HG03175 (cell line): ENCODE data around the gene LRRFIP1.

Source experiments
- ATAC-seq: cut with Tn5 transposase; IDR thresholded peaks from one replicate; pipeline ENCODE4 v1.9.1; 2021; ENCODE audit warnings: mild to moderate bottlenecking, moderate library complexity; ENCODE audit not compliant: unreplicated experiment

The LRRFIP1 gene

GRCh38 chr2:237721458-237721857 is 94.1 kb downstream of the LRRFIP1 start:
- no peak for ATAC-seq

DNA sequence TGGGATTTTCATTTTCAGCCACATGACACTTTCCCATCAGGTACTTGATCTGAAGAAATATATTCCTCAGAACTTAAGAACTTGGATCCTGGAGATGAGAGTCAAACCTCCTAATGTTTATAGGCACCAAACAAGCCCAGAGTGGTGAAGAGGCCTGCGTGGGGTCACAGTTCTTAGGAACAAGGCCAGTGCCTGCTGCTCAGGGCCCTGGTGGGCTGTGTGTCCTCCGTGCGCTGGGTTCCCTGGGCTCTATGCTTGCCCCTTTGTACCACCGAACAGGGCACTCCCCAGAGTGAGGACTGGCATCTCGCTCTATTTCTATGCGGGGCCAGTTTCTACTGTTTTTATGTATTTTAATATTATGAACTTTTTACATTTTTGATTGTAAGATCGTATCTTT is 95.2 kb downstream of the LRRFIP1 start:
- ATAC-seq = no peak

- no peak for ATAC-seq
Measured at GRCh38 chr2:237723023-237723422, 95.6 kb downstream of the LRRFIP1 start.

DNA sequence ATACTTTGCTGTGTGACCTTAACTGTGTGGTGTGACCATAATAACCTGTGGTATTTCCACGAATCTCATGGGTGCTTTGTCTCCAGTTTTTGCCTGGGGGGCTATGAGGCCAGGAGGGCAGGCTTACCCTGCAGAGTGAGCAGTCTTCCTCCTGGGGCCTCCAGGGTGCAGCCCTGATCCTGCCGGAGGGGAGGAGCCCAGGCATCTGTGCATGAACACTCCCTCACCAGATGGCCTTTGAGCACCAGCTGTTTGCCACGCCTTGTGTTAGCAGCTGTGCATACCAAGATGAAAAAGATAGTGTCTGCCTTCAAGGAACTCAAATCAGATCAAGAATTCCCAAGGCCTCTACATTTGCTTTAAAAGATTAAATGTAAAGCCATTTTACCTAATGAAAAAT is 96.2 kb downstream of the LRRFIP1 start:
- no peak for ATAC-seq

DNA sequence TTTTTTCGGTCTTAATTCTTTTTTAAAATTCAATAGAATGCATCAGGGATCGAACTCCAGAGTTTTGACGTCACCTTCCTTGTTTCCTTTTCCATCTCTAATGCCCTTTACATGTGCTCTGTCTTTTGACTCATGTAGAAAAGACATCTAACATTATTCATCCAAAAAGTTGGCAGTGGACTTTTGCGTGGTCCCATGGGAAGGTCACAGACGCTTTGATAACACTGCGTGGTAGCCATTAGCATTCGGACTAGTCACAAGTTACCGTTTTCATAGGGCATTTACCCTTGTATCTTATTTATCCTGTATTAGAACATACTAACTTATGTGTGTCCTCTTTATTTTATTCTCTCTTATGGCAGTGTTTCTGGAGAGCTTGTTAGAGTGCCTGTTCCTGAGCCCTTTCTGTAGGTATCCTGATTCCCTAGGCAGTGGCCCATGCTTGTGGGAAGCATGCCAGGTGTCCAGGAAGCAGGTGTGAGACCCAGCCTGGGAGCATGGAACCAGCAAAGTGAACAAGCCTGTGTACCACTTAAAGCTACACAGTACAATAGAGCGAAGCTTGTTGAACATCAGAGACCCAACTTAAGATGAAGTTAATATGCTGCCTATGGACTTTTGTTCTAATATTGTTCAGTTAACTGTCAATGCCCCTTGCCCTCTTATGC is 97.6 kb downstream of the LRRFIP1 start:
- no peak for ATAC-seq

GRCh38 chr2:237725661-237726060 is 98.3 kb downstream of the LRRFIP1 start:
- no peak for ATAC-seq

- no peak for ATAC-seq
Measured at GRCh38 chr2:237726401-237726830, 99.0 kb downstream of the LRRFIP1 start.

DNA sequence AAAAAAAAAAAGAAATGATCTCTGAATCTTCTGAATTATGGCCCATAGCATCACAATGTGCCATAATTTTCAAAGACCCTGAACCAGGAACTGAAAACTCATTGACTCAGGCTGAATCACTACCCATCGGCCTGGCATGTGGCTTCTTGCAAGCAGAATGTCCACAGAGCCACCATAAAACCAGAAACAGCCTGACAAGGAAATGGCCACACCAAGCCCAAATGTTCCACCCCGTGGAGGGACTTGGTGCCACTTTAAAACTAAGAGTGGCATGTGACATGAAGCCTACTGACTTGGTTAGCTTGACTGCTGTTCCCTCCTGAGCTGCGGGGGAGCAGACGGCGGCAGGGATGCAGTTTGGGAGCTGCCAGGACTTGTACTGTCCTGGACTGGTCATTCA is 100.0 kb downstream of the LRRFIP1 start:
- ATAC-seq = no peak

DNA sequence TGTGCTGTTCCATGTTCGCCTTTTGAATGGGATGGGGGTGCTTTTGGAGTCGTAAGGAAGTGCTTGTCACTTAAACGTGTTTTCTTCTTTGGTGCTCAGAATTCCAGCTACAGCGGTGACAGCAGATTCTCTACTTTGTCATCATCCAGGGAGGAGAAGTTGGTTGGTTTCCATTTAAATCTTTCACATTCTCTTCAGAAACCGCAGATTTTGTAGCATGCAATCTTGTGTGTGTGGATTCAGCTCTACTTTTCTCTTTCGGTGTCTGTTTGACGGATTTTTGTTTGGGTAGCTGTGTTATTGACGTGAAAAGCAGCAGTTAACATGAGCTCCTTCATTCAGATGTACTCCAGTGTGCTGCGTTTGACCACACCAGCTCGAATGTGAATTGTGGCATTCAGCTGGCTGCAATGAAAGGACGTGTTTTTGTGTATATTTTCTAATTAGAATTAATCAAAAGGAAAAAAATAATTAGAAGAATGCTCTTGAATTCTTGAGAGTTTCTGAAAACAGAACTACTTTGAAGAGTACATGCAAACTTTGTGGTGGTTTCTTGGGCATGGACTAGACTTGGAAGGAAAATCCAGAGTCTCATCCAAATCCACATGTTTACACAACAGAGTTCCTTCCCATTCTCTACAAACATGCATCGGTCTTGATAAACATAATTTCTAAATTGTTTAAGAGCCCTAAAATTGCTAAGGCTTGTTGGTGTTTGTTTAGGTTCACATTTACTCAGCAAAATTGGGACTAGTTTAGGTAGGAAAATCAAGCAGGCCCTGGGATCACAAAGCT is 102.5 kb downstream of the LRRFIP1 start:
- ATAC-seq = no peak

GRCh38 chr2:237731663-237732062 is 104.3 kb downstream of the LRRFIP1 start:
- ATAC-seq = no peak

GRCh38 chr2:237732070-237732469 is 104.7 kb downstream of the LRRFIP1 start:
- ATAC-seq = no peak

DNA sequence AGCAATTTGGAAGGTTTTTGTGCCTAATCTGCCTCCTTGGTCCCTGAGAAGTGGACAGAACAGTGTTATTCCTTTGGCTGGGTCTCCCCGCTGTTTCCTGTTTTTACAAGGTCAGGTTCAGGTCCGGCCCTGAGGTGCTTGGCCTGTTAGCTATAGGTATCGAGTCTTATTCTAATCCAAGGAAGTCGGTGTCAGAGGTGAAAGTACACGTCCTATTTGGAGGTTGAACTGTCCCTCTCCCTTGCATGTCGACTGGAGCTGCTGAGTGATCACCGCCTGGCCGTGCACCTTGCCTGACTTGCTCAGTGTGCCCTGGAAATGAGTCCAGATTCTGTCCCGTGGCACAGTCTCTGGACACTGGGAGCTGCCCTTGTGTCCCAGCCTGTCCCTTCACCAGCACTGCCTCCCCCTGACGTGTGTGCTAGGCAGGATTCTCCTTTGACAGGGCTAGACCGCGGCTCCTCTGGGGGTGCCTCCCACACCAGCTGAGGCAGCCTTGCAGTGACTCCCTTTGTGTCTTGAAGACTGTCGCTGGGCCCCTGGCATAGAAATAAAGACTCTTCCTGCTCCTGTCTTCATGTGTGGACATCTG is 105.5 kb downstream of the LRRFIP1 start:
- no peak for ATAC-seq

- ATAC-seq = no peak
Measured at GRCh38 chr2:237733677-237734300, 106.4 kb downstream of the LRRFIP1 start.

GRCh38 chr2:237734905-237735623 is 107.7 kb downstream of the LRRFIP1 start:
- no peak for ATAC-seq

DNA sequence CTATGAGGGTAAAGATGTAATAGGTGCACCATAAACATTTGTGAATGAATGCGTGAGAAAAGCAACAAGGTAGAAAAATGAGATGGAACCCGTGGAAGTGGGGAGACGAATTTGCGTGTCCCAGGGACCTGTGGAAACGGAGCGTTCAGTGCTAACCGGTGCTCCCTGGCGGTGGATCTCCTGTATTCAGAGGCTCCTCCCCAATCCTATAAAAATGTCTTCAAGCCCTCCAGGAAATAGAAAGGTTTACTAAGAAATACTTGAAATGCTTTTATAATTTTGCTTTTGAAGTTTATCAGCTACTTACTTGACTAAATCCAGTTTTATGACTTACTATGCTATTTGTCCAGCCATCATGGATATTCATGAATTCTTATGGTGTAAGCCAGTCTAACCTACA is 108.4 kb downstream of the LRRFIP1 start:
- no peak for ATAC-seq

DNA sequence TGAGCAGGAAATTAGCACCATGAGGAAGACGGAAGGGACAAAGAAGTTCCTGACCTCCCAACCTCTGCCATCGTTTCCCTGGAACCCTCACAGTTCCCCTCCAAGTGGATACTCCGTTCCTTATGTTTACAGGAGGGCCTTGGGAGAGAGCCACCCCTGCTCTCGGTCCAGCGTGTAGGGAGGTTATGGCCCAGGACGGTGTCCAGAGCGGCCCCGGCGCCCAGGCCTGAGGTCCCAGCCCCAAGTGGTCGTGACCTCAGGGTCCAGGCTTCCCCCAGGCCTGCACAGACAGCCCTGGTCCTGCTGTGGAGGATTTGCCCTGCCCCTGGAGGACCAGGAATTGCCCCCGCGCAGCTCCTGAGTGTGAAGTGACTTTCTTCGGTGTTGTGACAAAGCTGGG is 109.4 kb downstream of the LRRFIP1 start:
- ATAC-seq = no peak

GRCh38 chr2:237737196-237737865 is 109.9 kb downstream of the LRRFIP1 start:
- no peak for ATAC-seq

- ATAC-seq = no peak
Measured at GRCh38 chr2:237738255-237738654, 110.9 kb downstream of the LRRFIP1 start.

DNA sequence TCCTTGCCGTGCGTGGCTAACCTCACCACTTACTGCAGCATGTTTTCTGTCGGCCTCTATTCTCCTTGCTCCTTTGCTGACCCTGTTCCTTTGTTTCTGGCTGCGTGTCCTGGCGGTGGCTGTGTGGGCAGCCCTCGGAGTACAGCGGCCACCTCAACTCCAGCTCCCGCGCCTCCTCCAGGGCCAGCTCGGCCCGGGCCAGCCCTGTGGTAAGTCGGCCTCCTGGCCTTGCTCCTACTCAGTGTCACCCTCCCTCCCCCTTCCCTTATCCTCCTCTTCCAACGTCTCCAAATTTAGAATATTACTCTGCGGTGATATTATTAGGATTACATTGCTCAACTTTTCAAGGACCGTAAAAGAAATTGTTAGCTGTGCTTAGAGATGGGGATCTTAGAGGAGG is 111.7 kb downstream of the LRRFIP1 start:
- no peak for ATAC-seq

DNA sequence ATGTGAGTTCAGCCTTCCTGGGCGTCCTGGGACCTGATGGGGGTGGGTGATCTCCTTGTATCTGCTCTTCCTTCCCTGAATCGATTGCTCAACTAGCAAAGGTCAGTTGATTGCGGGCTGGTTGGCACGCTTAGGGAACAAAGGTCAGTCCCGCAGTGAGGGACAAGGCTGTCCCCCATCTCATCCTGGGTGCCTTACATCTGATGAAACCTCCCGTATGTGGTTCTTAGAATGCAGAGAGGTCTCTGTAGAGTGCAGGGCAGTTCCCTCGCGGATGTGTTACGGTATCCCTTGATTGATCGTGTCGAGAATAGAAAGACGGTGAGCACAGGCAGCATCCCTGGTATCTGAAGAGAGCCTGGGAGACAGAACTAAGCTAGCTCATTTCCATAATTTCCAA is 114.8 kb downstream of the LRRFIP1 start:
- no peak for ATAC-seq
